Measurements from ENCODE around the gene C1S.
"Not testable (repeated sequence)": the region's sequence is repeated elsewhere in the genome, so short reads cannot be mapped to it uniquely, and the experiment has no call there.

C1S gene

GRCh38 chr12:7103837-7104584, 43.5 kb downstream of the C1S start:
- no peak for DNase-seq (ENCODE audit: low spot score)

- no peak for DNase-seq (ENCODE audit: low spot score)
Measured at GRCh38 chr12:7106082-7106481, 45.6 kb downstream of the C1S start.

- DNase-seq (ENCODE audit: low spot score), result not testable (repeated sequence)
Measured at GRCh38 chr12:7107181-7107580, 46.7 kb downstream of the C1S start.

GRCh38 chr12:7107636-7108002, 47.1 kb downstream of the C1S start:
- no peak for DNase-seq (ENCODE audit: low spot score)

- DNase-seq (ENCODE audit: low spot score), result no peak
Measured at GRCh38 chr12:7108003-7108795, 47.7 kb downstream of the C1S start.

- peak; percentile 75 for DNase-seq (ENCODE audit: low spot score)
Measured at GRCh38 chr12:7108796-7109571, 48.5 kb downstream of the C1S start, which contains the start of gene C1RL. TSS of gene C1RL (minus strand) at chr12:7109214. CDS start at chr12:7109180, 34 bp downstream.

GRCh38 chr12:7109572-7109920, 49.0 kb downstream of the C1S start:
- DNase-seq (ENCODE audit: low spot score), result no peak

GRCh38 chr12:7110661-7111060, 50.1 kb downstream of the C1S start:
- no peak for DNase-seq (ENCODE audit: low spot score)

GRCh38 chr12:7112041-7112440, 51.5 kb downstream of the C1S start:
- no peak for DNase-seq (ENCODE audit: low spot score)

- DNase-seq (ENCODE audit: low spot score), result peak; percentile 37
Measured at GRCh38 chr12:7113389-7113871, 52.9 kb downstream of the C1S start.

- DNase-seq (ENCODE audit: low spot score), result no peak
Measured at GRCh38 chr12:7114008-7114407, 53.5 kb downstream of the C1S start.

GRCh38 chr12:7114851-7115250, 54.3 kb downstream of the C1S start:
- DNase-seq (ENCODE audit: low spot score), result no peak

GRCh38 chr12:7116196-7116595, 55.7 kb downstream of the C1S start:
- DNase-seq (ENCODE audit: low spot score), result no peak

GRCh38 chr12:7116916-7117315, 56.4 kb downstream of the C1S start:
- no peak for DNase-seq (ENCODE audit: low spot score)

- DNase-seq (ENCODE audit: low spot score), result no peak
Measured at GRCh38 chr12:7117670-7118069, 57.2 kb downstream of the C1S start.

- DNase-seq (ENCODE audit: low spot score), result no peak
Measured at GRCh38 chr12:7118881-7119280, 58.4 kb downstream of the C1S start.

- DNase-seq (ENCODE audit: low spot score), result no peak
Measured at GRCh38 chr12:7120166-7120565, 59.6 kb downstream of the C1S start.
